Measurements from ENCODE around the gene CACNA2D1.

Gene CACNA2D1

GRCh38 chr7:82313269-82313668 lies 130.3 kb downstream of the CACNA2D1 start:
- H3K79me2 ChIP-seq = no peaks in the 10 kb centered on the region
- no peak overlapping the region for H3K4me3 ChIP-seq (ENCODE audit: low read depth, low read length)
- H3K4me2 ChIP-seq (ENCODE audit: low read length) = no peak overlapping the region
- H3K9me3 ChIP-seq (ENCODE audit: control insufficient read depth, low read length) = no peaks in the 10 kb centered on the region
- H3K27me3 ChIP-seq (ENCODE audit: control insufficient read depth, insufficient read depth, low read length) = no peaks in the 10 kb centered on the region
- no peaks in the 10 kb centered on the region for H3K36me3 ChIP-seq (ENCODE audit: control insufficient read depth, insufficient read depth, low read length)
- no peak overlapping the region for H3K9ac ChIP-seq
- no peak overlapping the region for H2AFZ ChIP-seq
- H3K4me1 ChIP-seq = no peaks in the 10 kb centered on the region
- H3K27ac ChIP-seq = no peak overlapping the region
- TF ChIP-seq CTCF (IDR thresholded peaks at IDR 0.05) = no peak

- Histone ChIP-seq H3K4me2 (ENCODE audit: low read length) (no peak overlapping the region), H3K4me3 (ENCODE audit: low read depth, low read length) (no peak overlapping the region), H3K9me3 (ENCODE audit: control insufficient read depth, low read length) (no peaks in the 10 kb centered on the region), H3K9ac (no peak overlapping the region), H3K27me3 (ENCODE audit: control insufficient read depth, insufficient read depth, low read length) (no peaks in the 10 kb centered on the region), H3K36me3 (ENCODE audit: control insufficient read depth, insufficient read depth, low read length) (no peaks in the 10 kb centered on the region), H2AFZ (no peak overlapping the region), H3K4me1 (no peaks in the 10 kb centered on the region), H3K79me2 (no peaks in the 10 kb centered on the region), H3K27ac (no peak overlapping the region)
- no peak for TF ChIP-seq CTCF (IDR thresholded peaks at IDR 0.05)
Observed at GRCh38 chr7:82312646-82313045, 130.9 kb downstream of the CACNA2D1 start.

- no peak overlapping the region for H3K9ac ChIP-seq
- no peaks in the 10 kb centered on the region for H3K79me2 ChIP-seq
- H3K4me3 ChIP-seq (ENCODE audit: low read depth, low read length) = no peak overlapping the region
- H3K4me2 ChIP-seq (ENCODE audit: low read length) = no peak overlapping the region
- TF ChIP-seq CTCF (IDR thresholded peaks at IDR 0.05) = no peak
- H3K36me3 ChIP-seq (ENCODE audit: control insufficient read depth, insufficient read depth, low read length) = no peaks in the 10 kb centered on the region
- H3K4me1 ChIP-seq = no peaks in the 10 kb centered on the region
- no peak overlapping the region for H3K27ac ChIP-seq
- H2AFZ ChIP-seq = no peak overlapping the region
- no peaks in the 10 kb centered on the region for H3K27me3 ChIP-seq (ENCODE audit: control insufficient read depth, insufficient read depth, low read length)
- H3K9me3 ChIP-seq (ENCODE audit: control insufficient read depth, low read length) = no peaks in the 10 kb centered on the region
Observed at GRCh38 chr7:82305347-82306005, 138.1 kb downstream of the CACNA2D1 start.

- Histone ChIP-seq H3K27me3 (ENCODE audit: control insufficient read depth, insufficient read depth, low read length) (no peaks in the 10 kb centered on the region), H3K4me3 (ENCODE audit: low read depth, low read length) (no peak overlapping the region), H3K9ac (no peak overlapping the region), H3K36me3 (ENCODE audit: control insufficient read depth, insufficient read depth, low read length) (no peaks in the 10 kb centered on the region), H3K9me3 (ENCODE audit: control insufficient read depth, low read length) (no peaks in the 10 kb centered on the region), H3K27ac (no peak overlapping the region), H3K79me2 (no peaks in the 10 kb centered on the region), H3K4me1 (no peaks in the 10 kb centered on the region), H3K4me2 (ENCODE audit: low read length) (no peak overlapping the region), H2AFZ (no peak overlapping the region)
- TF ChIP-seq CTCF (IDR thresholded peaks at IDR 0.05) = no peak
Observed at GRCh38 chr7:82294865-82295264, 148.7 kb downstream of the CACNA2D1 start.

GRCh38 chr7:82294382-82294784 lies 149.2 kb downstream of the CACNA2D1 start:
- H3K4me3 ChIP-seq (ENCODE audit: low read depth, low read length) = no peak overlapping the region
- H3K4me2 ChIP-seq (ENCODE audit: low read length) = no peak overlapping the region
- H3K9ac ChIP-seq = no peak overlapping the region
- no peak overlapping the region for H2AFZ ChIP-seq
- no peaks in the 10 kb centered on the region for H3K79me2 ChIP-seq
- H3K36me3 ChIP-seq (ENCODE audit: control insufficient read depth, insufficient read depth, low read length) = no peaks in the 10 kb centered on the region
- H3K9me3 ChIP-seq (ENCODE audit: control insufficient read depth, low read length) = no peaks in the 10 kb centered on the region
- TF ChIP-seq CTCF (IDR thresholded peaks at IDR 0.05) = no peak
- no peaks in the 10 kb centered on the region for H3K27me3 ChIP-seq (ENCODE audit: control insufficient read depth, insufficient read depth, low read length)
- H3K27ac ChIP-seq = no peak overlapping the region
- no peaks in the 10 kb centered on the region for H3K4me1 ChIP-seq

Data from parathyroid adenoma (tissue), 2 donors.